ENCODE results near the gene NBPF12.
"Not testable (repeated sequence)": the region's sequence is repeated elsewhere in the genome, so short reads cannot be mapped to it uniquely, and the experiment has no call there.

Gene NBPF12

GRCh38 chr1:146964340-146964739 is 26.2 kb downstream of the NBPF12 start:
- DNase-seq (ENCODE audit: low read depth, low spot score); CTCF ChIA-PET; POLR2A ChIA-PET; H3K4me3 ChIP-seq (ENCODE audit: low read depth, low read length): not testable (repeated sequence)

GRCh38 chr1:146966351-146966750 is 28.2 kb downstream of the NBPF12 start:
- H3K4me3 ChIP-seq (ENCODE audit: low read depth, low read length); DNase-seq (ENCODE audit: low read depth, low spot score); CTCF ChIA-PET; POLR2A ChIA-PET: not testable (repeated sequence)

- H3K4me3 ChIP-seq (ENCODE audit: low read depth, low read length); DNase-seq (ENCODE audit: low read depth, low spot score); CTCF ChIA-PET; POLR2A ChIA-PET: not testable (repeated sequence)
These were observed 32.5 kb downstream of the NBPF12 start for GRCh38 chr1:146970656-146971055.

- DNase-seq (ENCODE audit: low read depth, low spot score); H3K4me3 ChIP-seq (ENCODE audit: low read depth, low read length); CTCF ChIA-PET; POLR2A ChIA-PET: not testable (repeated sequence)
These were observed 34.6 kb downstream of the NBPF12 start for GRCh38 chr1:146972681-146973080.

- POLR2A ChIA-PET = not testable (repeated sequence)
These were observed 47.7 kb downstream of the NBPF12 start for GRCh38 chr1:146985855-146986254.

GRCh38 chr1:146986450-146986849 is 48.3 kb downstream of the NBPF12 start:
- H3K4me3 ChIP-seq (ENCODE audit: low read depth, low read length); DNase-seq (ENCODE audit: low read depth, low spot score); CTCF ChIA-PET; POLR2A ChIA-PET: not testable (repeated sequence)

More at GRCh38 chr1:146985855-146986254, 47.7 kb downstream of the NBPF12 start:
- H3K4me3 ChIP-seq (ENCODE audit: low read depth, low read length); DNase-seq (ENCODE audit: low read depth, low spot score); CTCF ChIA-PET: not testable (repeated sequence)

- DNase-seq (ENCODE audit: low read depth, low spot score); POLR2A ChIA-PET; CTCF ChIA-PET; H3K4me3 ChIP-seq (ENCODE audit: low read depth, low read length): not testable (repeated sequence)
These were observed 49.4 kb downstream of the NBPF12 start for GRCh38 chr1:146987502-146987901.

GRCh38 chr1:146989455-146989854 is 51.3 kb downstream of the NBPF12 start:
- H3K4me3 ChIP-seq (ENCODE audit: low read depth, low read length); DNase-seq (ENCODE audit: low read depth, low spot score); POLR2A ChIA-PET; CTCF ChIA-PET: not testable (repeated sequence)

GRCh38 chr1:147008495-147008894 is 70.4 kb downstream of the NBPF12 start:
- POLR2A ChIA-PET; CTCF ChIA-PET; DNase-seq (ENCODE audit: low read depth, low spot score); H3K4me3 ChIP-seq (ENCODE audit: low read depth, low read length): not testable (repeated sequence)

- POLR2A ChIA-PET; DNase-seq (ENCODE audit: low read depth, low spot score); CTCF ChIA-PET; H3K4me3 ChIP-seq (ENCODE audit: low read depth, low read length): not testable (repeated sequence)
These were observed 88.9 kb downstream of the NBPF12 start for GRCh38 chr1:147026975-147027374.

- POLR2A ChIA-PET; DNase-seq (ENCODE audit: low read depth, low spot score): not testable (repeated sequence)
These were observed 92.0 kb downstream of the NBPF12 start for GRCh38 chr1:147030066-147030653.

GRCh38 chr1:147039916-147040315 is 101.8 kb downstream of the NBPF12 start:
- CTCF ChIA-PET = no interaction called here

More at GRCh38 chr1:147030066-147030653, 92.0 kb downstream of the NBPF12 start:
- CTCF ChIA-PET; H3K4me3 ChIP-seq (ENCODE audit: low read depth, low read length): not testable (repeated sequence)

GRCh38 chr1:147042891-147043290 is 104.8 kb downstream of the NBPF12 start:
- DNase-seq (ENCODE audit: low read depth, low spot score); CTCF ChIA-PET; H3K4me3 ChIP-seq (ENCODE audit: low read depth, low read length); POLR2A ChIA-PET: not testable (repeated sequence)

More at GRCh38 chr1:147039916-147040315, 101.8 kb downstream of the NBPF12 start:
- POLR2A ChIA-PET = no interaction called here
- no peak for DNase-seq (ENCODE audit: low read depth, low spot score)
- no peak overlapping the region for H3K4me3 ChIP-seq (ENCODE audit: low read depth, low read length)
- TF ChIP-seq CTCF (IDR thresholded peaks at IDR 0.05; ENCODE audit: insufficient read depth, low read length, missing control alignments) = no peak

- DNase-seq (ENCODE audit: low read depth, low spot score); CTCF ChIA-PET; POLR2A ChIA-PET; H3K4me3 ChIP-seq (ENCODE audit: low read depth, low read length): not testable (repeated sequence)
These were observed 106.4 kb downstream of the NBPF12 start for GRCh38 chr1:147044511-147044910.
